Activated CD8-positive, alpha-beta memory T cell treated with anti-CD3 and anti-CD28 coated beads, Interleukin-2, amount 50 U/mL, for 1 hour (primary cell): ENCODE measurements around the gene SYT8.
A peak's percentile ranks its signal among the peaks of the same experiment; 100 is the strongest.

Source experiments
- DNase-seq: peaks from one replicate; pipeline ENCODE4 v3.0.0-alpha.2; 2020; ENCODE audit errors: extremely low read depth

Gene SYT8

DNA sequence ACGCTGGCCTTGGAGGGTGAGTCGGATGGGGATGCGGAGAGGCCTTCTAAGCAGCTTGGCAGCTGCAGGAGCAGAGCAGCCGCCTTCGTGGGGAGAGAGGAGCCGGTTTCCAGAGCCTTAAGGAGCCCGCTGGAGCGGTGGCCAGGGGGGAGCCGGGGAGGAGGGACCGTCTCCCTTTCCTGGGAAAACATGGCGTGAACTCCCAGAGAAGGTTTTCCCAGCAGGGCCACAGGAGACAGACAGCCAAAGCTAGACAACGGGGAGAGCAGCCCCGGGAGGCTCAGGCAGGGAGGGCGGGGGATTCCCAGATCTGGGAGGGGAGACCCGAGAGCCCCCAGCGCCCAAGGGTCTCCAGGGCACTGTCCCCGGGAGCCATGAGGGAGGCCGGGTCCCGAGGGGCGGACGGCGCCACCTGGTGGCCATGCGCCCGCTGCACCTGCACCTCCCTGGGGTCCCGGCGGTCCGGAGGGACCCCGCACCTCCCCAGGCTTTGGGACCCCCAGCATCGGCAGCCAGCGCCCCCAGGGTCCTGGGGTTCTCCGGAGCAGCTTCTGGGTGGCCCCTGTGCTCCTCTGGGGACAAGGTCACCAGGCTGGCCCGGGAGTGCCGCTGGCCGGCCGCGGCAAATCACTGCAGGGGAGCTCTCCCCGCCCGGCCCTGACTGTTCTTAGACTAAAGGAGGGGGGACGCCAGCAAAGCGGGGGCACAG, 2.4 kb upstream of the SYT8 start:
- peak; percentile 20 for DNase-seq

DNA sequence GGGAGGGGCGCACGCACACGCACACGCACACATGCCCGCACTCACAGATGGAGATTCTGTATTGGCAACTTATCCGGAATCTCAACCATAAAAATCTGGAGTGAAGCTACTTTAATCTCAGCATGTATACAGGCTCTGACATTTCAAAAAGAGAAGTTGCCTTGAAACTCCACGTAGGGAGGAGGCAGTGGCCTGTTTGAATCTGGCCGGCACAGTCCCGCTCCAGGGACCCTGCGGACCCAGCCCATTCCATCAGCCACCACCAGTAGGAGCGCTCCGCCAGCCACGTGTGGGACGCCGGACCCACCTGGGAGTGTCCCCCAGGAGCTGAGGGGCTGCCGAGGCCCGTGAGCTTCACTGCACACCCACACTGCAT, 1.9 kb upstream of the SYT8 start:
- no peak for DNase-seq

DNA sequence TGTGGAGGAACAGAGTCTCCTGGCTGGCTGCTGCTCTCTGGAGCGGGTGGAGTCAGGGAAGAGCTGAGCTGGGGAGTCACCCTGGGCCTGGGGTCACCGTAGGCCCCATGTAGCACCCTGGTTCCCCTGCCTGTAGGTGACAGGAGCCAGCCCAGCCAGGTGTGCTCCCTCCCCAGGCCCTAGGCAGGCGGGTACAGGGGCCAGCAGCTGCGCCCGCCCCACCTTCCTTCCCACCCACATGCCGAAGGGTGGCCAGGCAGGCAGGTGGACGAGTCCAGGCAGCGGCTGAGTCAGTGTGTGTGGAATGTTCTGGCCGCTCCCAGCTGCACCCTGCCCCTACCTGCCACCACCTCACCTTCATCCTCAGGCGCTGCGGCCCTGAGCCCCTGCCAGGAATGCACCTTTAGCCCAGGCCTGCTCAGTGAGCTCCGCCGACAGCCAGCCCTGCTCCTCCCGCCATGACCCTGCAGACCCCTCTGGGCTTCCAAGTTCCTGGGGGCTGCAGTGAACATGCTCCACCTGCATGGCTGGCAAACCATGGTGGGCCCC, 654 bp upstream of the SYT8 start:
- DNase-seq, result no peak

DNA sequence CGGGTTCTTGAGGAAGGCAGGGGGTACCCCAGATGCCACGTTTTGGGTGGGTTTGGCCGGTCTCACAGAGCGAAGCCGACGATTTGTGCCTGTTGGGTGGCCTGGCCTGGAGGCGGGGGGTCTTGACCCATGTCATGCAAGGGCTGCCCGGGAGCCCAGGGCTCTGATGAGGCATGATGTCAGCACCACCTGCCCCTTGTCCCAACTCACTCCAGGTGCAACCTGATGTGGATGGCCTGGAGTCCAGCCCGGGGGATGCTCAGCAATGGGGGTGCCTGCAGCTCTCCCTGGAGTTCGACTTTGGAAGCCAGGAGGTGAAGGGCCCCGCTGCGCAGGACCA, 851 bp downstream of the SYT8 start:
- no peak for DNase-seq

DNA sequence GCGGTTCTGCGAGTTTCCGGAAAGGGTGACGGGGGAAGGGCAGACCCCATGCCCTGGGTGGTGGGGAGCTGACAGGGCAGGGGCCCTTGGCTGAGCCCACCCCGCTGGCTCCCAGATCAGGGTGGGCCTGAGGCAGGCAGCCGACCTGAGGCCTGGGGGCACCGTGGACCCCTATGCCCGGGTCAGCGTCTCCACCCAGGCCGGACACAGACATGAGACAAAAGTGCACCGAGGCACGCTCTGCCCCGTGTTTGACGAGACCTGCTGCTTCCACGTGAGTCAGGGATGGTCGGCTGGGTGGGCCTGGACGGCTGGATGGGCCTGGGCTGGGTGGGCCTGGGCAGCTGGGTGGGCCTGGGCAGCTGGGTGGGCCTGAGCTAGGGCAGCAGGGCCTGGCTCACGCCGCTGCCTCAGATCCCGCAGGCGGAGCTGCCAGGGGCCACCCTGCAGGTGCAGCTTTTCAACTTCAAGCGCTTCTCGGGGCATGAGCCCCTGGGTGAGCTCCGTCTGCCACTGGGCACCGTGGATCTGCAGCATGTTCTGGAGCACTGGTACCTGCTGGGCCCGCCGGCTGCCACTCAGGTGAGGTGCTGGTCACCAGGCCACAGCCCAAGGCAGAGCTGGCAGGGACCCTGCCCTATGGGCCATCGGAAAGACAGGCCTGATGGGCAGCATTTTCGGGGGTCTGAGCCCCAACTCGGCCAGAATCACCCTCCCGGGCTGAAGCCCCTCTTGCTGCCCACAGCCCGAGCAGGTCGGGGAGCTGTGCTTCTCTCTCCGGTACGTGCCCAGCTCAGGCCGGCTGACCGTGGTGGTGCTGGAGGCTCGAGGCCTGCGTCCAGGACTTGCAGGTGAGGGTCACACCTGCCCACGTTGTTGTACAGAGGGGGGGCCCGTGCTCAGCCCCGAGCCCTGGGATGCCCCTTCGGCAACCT, 1.5 kb downstream of the SYT8 start:
- DNase-seq, result no peak

DNA sequence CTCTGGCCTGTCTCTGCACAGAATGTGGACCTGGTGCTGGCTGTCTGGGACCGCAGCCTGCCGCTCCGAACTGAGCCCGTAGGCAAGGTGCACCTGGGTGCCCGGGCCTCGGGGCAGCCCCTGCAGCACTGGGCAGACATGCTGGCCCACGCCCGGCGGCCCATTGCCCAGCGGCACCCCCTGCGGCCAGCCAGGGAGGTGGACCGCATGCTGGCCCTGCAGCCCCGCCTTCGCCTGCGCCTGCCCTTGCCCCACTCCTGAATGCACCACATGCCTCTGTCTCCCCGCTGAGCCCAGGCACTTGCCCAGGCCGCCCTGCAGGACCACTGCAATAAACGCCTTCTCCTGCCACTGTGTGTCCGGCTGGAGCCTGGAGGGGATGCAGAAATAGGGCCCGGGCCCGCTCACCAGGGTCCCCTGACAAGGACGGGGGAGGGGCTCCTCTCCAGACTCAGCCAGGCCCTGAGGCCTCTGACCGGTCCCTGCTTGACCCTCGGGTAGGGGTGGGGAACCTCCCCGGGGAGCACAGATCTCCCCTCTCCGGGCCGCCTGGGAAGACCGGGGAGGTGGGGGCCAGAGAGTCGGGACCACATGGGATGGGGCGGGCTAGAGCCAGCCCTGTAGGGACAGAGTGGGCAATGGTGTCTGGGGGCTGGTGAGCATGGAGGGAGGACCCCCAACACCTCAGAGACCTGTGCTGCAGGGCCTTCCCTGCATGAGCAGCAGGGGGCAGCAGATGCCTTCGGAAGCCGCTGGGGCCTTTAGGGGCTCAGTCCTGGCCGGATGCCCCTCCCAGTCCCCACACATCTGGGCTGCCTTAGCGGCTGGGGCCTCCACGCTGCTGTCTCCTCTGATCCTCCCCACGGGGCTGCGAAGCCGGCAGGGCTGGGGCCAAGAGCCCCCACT, 2.6 kb downstream of the SYT8 start:
- peak; percentile 73 for DNase-seq

DNA sequence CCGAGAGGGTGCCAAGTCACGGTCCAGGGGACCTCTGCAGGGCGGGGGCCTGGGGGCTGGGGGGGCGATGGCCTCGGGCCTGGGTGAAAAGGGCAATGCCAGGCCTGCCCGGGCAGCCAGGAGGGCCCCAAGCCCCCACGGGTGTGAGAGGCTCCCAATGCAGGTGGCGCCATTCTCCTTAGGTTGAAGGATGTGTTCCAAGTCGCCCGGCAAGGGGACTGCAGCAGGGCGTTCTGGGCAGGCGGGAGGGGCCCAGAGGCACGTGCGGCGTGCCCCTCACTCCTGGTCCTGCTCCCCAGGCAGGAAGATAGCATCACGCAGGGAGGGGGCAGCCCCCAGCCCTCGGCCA, 3.3 kb downstream of the SYT8 start:
- DNase-seq, result no peak

DNA sequence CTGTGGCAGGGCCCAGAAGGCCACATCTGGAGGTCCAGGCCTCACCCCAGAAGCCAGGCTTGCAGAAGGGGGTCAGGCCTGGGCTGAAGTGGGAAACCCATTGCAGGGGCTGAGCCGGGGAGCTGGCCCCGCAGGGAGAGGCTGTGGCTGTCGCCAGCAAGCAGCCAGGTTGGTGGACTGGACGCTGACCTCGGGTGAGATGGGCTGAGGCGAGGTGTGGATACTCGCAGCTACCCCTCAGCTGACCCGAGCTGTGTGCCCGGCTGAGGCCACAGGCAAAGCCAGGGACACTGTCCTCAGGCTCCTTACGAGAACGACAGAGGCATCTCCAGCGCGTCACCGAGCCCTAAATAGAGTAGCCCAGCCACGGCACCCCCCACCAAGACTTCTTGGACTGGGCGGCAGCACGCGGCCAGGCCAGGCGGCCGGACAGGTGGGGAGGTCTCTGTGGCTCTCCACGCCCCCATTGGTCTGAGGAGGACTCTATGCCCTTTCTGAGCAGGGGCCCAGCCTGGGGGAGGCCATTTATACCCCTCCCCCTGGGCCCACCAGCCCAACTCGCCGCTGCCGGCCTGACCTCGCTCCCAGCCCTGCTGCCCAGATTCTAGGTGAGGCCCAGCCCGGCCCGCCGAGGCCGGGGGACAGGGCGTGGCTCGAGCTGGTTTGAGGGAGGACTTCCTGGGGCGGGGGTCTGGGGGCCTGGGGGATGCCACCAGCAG, 3.8 kb downstream of the SYT8 start, which contains the start of gene TNNI2:
TSS of gene TNNI2 (plus strand) at position 556 of the 719 bp plus-strand sequence. CDS start 716 bp downstream, outside the sequence.
- no peak for DNase-seq

DNA sequence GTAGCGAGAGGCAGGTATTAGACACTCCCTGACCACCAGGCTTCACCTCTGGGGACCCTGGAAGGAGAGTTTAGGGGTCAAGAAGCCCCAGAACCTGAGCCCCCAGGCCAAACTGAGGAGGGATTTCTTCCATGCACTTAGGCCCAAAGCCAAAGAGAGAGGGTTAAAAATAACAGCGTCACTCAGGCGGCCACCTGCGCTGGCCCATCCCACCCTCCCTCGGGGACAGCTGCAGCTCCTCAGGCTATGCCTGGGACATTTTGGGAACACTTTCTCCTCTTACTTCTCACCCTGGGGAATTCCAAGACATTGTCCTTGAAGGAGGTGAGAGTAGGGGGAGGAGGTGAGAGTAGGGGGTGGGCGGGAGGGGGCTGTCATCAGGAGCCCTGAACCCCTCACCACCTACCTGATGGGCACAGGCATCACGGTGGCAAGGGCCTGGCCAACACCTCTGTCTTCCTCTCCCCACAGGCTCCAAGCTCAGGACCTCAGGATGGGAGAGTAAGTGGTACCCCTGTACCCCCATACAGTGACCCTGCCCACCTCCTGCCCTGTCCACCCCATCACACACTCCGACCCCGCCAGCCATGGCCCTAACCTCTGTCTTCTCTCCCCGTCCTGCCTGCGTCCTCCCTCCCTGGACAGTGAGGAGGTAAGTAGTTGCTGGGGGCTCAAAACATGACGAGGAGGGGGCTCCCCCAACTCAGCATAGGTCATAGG, 4.6 kb downstream of the SYT8 start:
- DNase-seq, result no peak

DNA sequence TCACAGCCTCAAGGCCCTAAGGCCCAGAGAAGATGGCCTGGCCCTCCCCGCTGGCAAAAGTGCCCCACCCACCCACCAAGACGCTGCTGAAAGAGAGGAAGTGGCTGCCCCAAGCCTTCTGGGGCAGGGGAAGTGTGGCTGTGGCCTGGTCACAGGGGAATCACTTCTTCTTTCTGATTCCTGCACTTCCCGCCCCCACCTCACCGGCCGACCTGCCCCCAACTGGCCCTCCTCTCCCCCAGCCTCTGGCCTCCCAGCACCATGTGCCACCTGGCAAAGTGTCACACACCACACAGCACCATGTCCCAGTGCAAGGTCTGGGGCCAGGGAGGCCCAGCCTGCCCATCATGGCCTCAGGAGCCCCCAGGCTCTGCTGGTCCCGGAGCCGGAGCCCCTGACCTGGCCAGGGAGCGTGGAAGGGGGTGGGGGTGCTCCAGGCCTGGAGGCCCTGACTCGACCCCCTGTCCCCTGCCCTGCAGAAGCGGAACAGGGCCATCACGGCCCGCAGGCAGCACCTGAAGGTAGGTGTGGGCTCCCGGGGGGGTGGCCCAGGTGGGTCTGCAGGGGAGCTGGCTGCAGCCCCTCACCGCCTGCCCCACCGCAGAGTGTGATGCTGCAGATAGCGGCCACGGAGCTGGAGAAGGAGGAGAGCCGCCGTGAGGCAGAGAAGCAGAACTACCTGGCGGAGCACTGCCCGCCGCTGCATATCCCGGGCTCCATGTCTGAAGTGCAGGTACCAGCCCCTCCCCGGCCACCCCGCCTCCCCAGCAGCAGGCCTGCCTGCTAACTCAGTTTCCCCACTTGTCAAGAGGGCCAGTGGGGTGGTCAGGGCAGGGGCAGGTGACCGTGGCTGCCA, 5.4 kb downstream of the SYT8 start:
- DNase-seq, result no peak

DNA sequence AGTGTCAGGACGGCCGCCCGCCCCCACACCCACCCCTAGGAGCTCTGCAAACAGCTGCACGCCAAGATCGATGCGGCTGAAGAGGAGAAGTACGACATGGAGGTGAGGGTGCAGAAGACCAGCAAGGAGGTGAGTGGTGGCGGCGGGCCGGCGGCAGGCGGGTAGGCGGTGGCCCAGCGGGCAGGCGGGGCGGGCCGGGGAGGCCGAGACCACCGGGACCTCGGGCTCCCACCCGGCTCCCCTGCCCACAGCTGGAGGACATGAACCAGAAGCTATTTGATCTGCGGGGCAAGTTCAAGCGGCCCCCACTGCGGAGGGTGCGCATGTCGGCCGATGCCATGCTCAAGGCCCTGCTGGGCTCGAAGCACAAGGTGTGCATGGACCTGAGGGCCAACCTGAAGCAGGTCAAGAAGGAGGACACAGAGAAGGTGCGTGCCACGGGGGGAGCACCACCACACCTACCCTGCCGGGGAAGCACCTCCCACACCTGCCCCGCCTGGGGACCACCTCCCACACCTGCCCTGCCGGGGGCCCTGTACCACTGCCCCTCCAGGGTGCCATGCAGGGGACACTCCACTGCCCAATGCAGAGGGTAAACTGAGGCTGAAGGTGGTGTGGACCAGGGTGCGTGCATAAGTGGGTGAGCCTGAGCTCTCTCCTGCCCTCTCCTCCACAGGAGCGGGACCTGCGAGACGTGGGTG, 6.1 kb downstream of the SYT8 start:
- no peak for DNase-seq

DNA sequence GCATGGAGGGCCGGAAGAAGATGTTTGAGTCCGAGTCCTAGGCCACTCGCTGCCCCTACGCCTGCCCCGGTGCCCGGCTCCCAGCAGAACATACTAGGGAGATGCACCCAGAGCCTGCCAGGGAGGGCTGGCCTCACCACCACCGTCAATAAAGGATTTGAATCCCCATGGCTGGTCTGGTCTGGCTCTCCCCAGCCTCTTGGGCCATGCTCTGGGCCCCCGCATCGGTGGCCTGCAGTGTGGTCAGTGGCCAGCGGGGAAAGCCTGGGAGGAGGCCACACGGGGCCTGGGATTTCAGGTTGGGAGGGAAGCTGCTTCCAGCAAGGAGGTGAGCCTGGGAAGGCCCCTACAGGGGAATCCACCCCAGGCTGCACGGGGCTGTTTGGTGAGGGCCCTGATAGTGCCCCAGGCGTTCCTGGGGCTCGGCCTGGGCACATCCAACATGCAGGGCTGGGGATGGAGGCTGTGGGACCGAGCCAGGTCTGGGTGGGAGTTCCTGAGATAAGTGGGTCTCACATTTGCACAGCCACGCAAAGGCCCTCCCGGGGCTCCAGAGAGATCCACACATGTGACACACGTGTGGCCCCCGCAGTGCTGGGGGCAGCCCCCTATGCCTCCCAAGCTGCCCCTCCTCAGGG, 6.8 kb downstream of the SYT8 start:
- no peak for DNase-seq

DNA sequence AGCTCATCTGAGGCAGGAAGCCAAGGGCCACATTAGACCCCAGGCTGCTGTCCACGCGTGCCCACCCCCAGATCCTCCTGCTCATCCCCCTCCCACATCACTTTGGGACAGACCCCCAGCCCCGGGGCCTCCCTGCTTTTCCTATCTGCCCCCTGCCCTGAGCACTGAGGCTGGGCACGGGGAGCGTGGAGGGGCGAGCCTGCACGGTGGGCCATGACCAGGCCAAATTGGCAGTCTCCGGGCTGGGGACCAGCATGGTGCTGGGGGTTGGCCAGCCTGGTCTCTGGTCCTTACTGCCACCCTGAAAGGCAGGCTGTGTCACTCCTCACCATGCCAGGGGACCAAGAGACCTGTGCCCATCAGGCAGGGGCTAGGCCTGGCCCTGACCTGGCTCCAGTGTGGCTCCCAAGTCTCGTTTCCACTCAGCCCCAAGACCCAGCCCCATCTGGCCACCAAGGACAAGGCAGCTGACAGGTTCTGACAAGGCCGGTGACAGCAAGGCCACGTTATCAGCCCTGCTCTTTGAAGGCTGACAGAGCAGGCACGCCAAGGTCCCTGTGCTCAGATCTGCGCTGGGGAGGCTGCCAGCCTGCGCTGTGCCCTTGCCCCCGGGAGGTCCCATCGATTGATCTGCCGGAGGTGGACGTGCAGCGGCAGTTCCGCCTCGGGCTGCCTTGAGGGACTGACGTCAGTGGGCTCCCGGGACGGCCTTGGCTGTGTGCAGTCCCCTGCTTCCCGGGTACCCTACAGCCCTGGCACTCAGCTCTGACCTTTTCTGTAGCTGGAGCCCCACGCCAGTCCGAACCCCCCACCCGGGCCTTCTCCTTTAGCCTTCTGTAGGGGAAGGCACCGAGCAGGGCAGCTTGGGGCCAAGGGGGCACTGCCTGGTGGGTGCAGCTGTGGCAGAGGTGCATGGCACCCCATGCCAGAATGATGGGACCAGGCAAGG, 7.6 kb downstream of the SYT8 start:
- no peak for DNase-seq

DNA sequence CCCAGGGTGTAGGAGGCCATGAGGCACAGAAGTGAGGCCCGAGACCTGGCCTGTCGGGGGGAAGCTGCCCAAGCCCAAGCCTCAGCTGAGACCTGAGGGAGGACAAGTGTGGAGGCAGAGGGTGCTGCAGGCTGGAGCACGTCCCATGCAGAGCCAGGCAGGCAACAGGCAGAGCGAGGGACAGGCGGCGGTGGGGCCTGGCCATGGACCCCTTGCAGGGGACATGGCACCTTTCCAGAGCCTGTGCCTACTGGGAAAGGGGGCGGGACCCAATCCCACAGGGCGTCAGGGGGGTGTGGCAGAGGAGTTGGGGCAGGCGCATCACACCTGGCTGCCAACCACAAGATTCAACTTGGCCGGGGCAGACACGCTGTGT, 8.3 kb downstream of the SYT8 start:
- DNase-seq, result no peak

DNA sequence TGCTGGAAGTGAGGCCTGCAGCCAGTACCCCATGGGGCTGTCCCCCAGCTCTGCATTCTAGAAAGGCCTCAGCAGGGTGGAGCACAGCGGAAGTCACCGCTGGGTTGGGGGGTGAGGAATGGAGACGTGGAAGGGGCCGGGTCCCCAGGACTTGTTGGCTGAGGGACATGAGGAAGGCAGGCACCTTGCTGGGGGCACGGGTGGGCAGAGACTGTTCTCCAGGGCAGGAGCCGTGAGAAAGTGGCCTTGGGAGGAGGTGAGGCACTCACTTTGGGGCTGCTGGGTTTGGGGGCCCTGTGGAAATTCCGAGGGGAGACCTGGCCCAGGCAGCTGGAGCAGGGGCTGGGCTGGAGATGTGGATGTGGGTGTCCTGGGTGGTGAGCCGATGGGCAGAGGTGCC, 9.0 kb downstream of the SYT8 start:
- no peak for DNase-seq

DNA sequence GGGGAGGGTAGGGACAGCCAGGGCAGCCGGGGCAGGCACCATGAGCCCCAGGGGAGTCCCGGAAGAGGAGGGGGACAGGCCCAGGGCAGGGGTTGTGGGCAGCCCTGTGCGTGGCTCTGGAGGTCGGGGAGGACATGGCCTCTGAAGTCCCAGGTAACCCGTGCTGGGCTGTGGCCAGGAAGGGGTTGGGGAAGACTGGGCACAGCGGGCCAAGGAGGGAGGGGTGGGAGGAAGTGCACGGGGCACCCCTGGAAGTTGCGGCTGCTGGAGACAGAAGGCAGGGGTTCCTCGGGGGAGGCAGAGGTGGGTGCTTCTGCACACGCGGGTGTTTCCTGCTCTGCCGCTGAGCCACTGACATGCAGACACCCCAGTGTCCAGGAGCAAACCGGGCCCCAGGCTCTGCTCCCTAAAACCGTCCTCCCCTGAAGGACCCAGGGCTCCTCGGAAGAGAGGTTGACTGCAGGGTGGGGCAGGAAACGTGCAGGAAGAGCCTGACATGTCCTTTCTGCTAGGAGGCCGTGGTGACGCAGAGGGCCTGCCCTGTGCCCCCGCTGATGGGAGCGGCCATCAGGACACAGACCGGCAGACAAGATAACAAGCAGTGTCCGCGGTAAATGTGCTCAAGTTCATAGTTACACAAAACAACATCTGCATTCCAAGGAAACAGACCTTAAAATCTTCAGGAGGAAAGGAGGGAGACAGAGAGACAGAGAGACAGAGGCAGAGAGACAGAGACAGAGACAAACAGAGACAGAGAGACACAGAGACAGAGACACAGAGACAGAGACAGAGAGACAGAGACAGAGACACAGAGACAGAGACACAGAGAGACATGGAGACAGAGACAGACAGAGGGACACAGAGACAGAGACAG, 9.7 kb downstream of the SYT8 start:
- DNase-seq, result no peak

DNA sequence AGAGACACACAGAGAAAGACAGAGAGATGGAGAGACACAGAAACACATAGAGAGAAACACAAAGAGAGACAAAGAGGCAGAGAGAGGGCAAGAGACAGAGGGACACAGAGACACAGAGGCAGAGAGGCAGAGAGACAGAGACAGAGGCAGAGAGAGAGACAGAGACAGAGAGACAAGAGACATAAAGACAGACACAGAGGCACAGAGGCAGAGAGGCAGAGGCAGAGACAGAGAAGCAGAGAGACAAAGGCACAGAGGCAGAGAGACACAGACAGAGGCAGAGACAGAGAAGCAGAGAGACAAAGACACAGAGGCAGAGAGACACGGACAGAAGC, 10.3 kb downstream of the SYT8 start:
- DNase-seq, result no peak
